ENCODE measurements around the gene VPS33A.

- TF ChIP-seq CTCF (conservative IDR thresholded peaks at IDR 0.05 in 1 of 2, IDR thresholded peaks at IDR 0.05 in 1 of 2; ENCODE audit: low read depth in 1 of 2, low read length in 2 of 2) (no peak), EZH2 (IDR thresholded peaks at IDR 0.05; ENCODE audit: low read length, missing control alignments) (no peak)
Observed at GRCh38 chr12:122201381-122201780, 64.9 kb downstream of the VPS33A start.
